ENCODE measurements around the gene KHDRBS2.

KHDRBS2 gene

DNA sequence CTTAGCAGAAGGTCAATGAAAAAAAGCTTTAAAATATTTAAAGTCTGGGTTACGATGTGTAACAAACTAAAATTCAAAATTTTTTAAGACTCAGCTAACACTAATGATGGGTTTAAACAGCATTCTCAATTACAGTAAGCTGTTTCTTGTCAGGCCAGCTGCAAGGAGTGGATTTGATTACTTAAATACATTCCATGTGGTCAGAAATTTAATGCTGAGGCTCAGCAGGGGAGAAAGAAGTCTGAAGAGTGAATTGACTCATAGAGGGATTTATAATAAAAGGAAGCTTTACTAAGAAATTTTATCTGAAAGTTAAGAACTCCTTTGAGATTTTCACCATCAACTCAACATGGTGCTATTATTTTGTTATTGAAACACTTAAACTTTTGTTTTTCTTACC is 398.6 kb downstream of the KHDRBS2 start:
- in situ Hi-C loops (cut with MboI; ENCODE audit: low sequenced_read_pairs, unreplicated experiment) = no loop called here
- no peak for DNase-seq (ENCODE audit: low spot score)

DNA sequence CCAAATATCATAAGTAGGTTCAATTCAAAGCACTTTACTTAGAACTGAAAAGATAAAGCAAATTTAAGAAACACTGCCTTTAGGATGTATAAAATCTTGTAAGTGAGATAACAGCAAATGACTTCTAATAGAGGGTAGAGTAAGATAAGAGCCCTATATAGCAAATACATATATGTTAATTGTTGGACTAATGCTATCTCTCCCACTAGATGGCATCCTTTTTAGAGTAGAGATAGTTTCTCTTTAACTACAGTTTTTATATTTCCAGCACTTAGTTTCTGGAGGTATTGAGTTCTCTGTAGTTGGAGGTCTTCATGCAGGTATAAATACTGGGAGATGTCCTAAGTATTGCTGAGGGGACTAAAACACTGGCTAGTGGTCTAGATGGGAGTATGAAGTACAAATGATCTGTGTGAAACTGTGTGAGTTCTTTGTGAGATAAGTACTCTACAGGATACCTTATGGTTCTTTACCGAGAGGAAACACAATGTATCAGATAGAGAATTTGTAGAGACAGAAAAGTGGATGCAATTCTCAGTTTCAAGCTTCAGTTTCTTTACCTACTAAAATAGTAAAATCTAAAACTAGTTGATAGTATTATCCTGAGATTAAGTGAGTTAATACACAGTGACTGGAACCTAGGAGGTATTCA is 399.3 kb downstream of the KHDRBS2 start:
- in situ Hi-C loops (cut with MboI; ENCODE audit: low sequenced_read_pairs, unreplicated experiment) = no loop called here
- TF ChIP-seq CTCF (IDR thresholded peaks at IDR 0.05; ENCODE audit: borderline replicate concordance, control extremely low read depth, extremely low read depth, insufficient read depth, missing control alignments) = no peak
- DNase-seq (ENCODE audit: low spot score) = no peak

More for the DNA sequence above, 398.6 kb downstream of the KHDRBS2 start:
- TF ChIP-seq CTCF (IDR thresholded peaks at IDR 0.05; ENCODE audit: borderline replicate concordance, control extremely low read depth, extremely low read depth, insufficient read depth, missing control alignments) = no peak

- TF ChIP-seq CTCF (IDR thresholded peaks at IDR 0.05; ENCODE audit: borderline replicate concordance, control extremely low read depth, extremely low read depth, insufficient read depth, missing control alignments) = no peak
- no peak for DNase-seq (ENCODE audit: low spot score)
- in situ Hi-C loops (cut with MboI; ENCODE audit: low sequenced_read_pairs, unreplicated experiment) = no loop called here
Observed at GRCh38 chr6:61869632-61870400, 416.2 kb downstream of the KHDRBS2 start.

DNA sequence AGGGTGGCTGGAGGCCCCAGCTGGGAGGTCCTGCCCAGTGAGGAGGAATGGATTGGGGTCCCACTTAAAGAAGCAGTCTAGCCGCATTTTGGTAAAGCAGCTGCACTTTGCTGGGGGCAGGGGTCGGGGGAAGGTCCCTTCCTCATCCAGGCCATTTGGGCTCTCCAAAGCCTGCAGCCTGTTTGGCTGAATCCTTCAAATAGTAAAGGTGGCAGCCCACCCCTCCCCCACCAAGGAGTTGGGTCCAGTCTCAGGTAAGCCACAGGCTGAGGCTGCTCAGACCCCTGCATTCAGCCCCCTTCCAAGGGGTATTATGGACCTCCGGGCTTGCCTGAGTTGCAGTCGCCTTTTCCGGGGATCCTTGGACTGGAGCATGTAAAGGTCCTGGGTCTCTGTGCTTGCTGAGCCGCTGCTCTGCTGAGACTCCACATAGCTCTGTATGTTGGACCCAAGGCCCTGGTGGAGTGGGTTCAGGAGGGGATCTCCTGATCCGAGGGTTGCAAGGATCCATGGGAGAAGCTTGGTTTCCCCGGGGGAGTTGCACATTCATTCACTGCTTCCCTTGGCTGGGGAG is 417.4 kb downstream of the KHDRBS2 start:
- no peak for TF ChIP-seq CTCF (IDR thresholded peaks at IDR 0.05; ENCODE audit: borderline replicate concordance, control extremely low read depth, extremely low read depth, insufficient read depth, missing control alignments)
- no peak for DNase-seq (ENCODE audit: low spot score)
- in situ Hi-C loops (cut with MboI; ENCODE audit: low sequenced_read_pairs, unreplicated experiment) = no loop called here

DNA sequence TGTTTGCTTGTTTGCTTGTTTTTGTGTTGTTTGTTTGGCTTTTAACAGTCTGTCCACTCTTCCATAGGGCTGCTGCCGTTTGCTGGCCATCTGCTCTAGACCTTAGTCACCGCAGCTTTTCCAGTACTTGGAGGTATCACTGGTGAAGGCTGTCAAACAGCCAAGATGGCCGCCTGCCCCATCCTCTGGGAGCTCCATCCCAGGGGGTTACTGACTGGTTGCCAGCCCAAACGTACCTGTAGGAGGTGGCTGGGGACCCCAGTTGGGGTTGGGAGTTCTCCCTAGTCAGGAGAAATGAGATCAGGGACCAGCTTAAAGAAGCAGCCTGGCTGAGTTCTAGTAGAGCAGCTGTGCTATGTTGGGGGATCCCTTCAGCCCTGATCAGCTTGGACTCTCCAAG is 418.4 kb downstream of the KHDRBS2 start:
- no peak for TF ChIP-seq CTCF (IDR thresholded peaks at IDR 0.05; ENCODE audit: borderline replicate concordance, control extremely low read depth, extremely low read depth, insufficient read depth, missing control alignments)
- no peak for DNase-seq (ENCODE audit: low spot score)
- in situ Hi-C loops (cut with MboI; ENCODE audit: low sequenced_read_pairs, unreplicated experiment) = no loop called here

- DNase-seq (ENCODE audit: low spot score) = no peak
- in situ Hi-C loops (cut with MboI; ENCODE audit: low sequenced_read_pairs, unreplicated experiment) = no loop called here
- TF ChIP-seq CTCF (IDR thresholded peaks at IDR 0.05; ENCODE audit: borderline replicate concordance, control extremely low read depth, extremely low read depth, insufficient read depth, missing control alignments) = no peak
Observed at GRCh38 chr6:61857541-61857940, 428.5 kb downstream of the KHDRBS2 start.
